HG02678 (cell line): ENCODE measurements around the gene SH3BGRL3.

ENCODE experiments used
- ATAC-seq: cut with Tn5 transposase; IDR thresholded peaks from one replicate; pipeline ENCODE4 v1.9.1; 2021; ENCODE audit warnings: mild to moderate bottlenecking, moderate library complexity; ENCODE audit not compliant: unreplicated experiment

SH3BGRL3 gene

GRCh38 chr1:26277261-26277661 lies 2.6 kb upstream of the SH3BGRL3 start:
- ATAC-seq: no peak

GRCh38 chr1:26277719-26278118 lies 2.2 kb upstream of the SH3BGRL3 start:
- no peak for ATAC-seq

- no peak for ATAC-seq
These were observed 1.6 kb upstream of the SH3BGRL3 start for GRCh38 chr1:26278303-26278702.

- ATAC-seq: no peak
These were observed 996 bp upstream of the SH3BGRL3 start for GRCh38 chr1:26278724-26279455.

GRCh38 chr1:26280333-26281042 lies 602 bp downstream of the SH3BGRL3 start:
- ATAC-seq: no peak

- no peak for ATAC-seq
These were observed 1.4 kb downstream of the SH3BGRL3 start for GRCh38 chr1:26281091-26281958.

- ATAC-seq: no peak
These were observed 2.1 kb downstream of the SH3BGRL3 start for GRCh38 chr1:26281971-26282370.

- ATAC-seq: no peak
These were observed 2.6 kb downstream of the SH3BGRL3 start for GRCh38 chr1:26282401-26282918.

- no peak for ATAC-seq
These were observed 3.5 kb downstream of the SH3BGRL3 start for GRCh38 chr1:26283279-26283853.

- no peak for ATAC-seq
These were observed 4.1 kb downstream of the SH3BGRL3 start for GRCh38 chr1:26283871-26284596.

- ATAC-seq: peak; percentile 26
These were observed 4.9 kb downstream of the SH3BGRL3 start for GRCh38 chr1:26284597-26285347.

- no peak for ATAC-seq
These were observed 5.6 kb downstream of the SH3BGRL3 start for GRCh38 chr1:26285366-26286063.

GRCh38 chr1:26286064-26286416 lies 6.2 kb downstream of the SH3BGRL3 start:
- no peak for ATAC-seq

GRCh38 chr1:26287033-26287711 lies 7.3 kb downstream of the SH3BGRL3 start:
- peak; percentile 40 for ATAC-seq

GRCh38 chr1:26287811-26288210 lies 7.9 kb downstream of the SH3BGRL3 start:
- no peak for ATAC-seq

- ATAC-seq: no peak
These were observed 8.5 kb downstream of the SH3BGRL3 start for GRCh38 chr1:26288311-26288941.

- ATAC-seq: no peak
These were observed 9.5 kb downstream of the SH3BGRL3 start for GRCh38 chr1:26289158-26290059.
